Measurements from ENCODE around the gene MLF2. TPM values are rescaled to one million over a fixed set of nuclear protein-coding genes. Genes with fewer than 3 reads are reported as not detected.

The MLF2 gene
- total RNA-seq, 1 experiment from 2014 or later, result 244 TPM

GRCh38 chr12:6754411-6754810 is 1.5 kb upstream of the MLF2 start:
- Histone ChIP-seq H3K79me2 (ENCODE audit: insufficient read depth, low read length) (peaks cover 4% of the 10 kb centered on the region), H3K4ac (ENCODE audit: low read depth, low read length) (no peak overlapping the region), H3K23ac (ENCODE audit: insufficient read length, low read depth, low read length) (no peak overlapping the region), H3K27ac (ENCODE audit: insufficient read length, low read depth, low read length) (no peak overlapping the region), H3K23me2 (ENCODE audit: insufficient read length, low read depth, low read length, poor library complexity, severe bottlenecking) (peaks cover 3% of the 10 kb centered on the region), H3K4me1 (ENCODE audit: insufficient read depth, low read length) (peaks cover 6% of the 10 kb centered on the region; the same call in 1 of the 2 replicates), H2BK5ac (ENCODE audit: insufficient read length, low read length) (no peak overlapping the region), H2BK120ac (ENCODE audit: low read depth, low read length, poor library complexity, severe bottlenecking) (no peak overlapping the region), H3K9ac (ENCODE audit: extremely low read depth, insufficient read length, low read length) (no peak overlapping the region), H3T11ph (ENCODE audit: low read length) (no peak overlapping the region), H3K56ac (ENCODE audit: insufficient read length, low read depth, low read length) (no peak overlapping the region), H4K5ac (ENCODE audit: insufficient read length, low read depth, low read length) (no peak overlapping the region), H3K14ac (ENCODE audit: insufficient read depth, low read length) (no peak overlapping the region), H3K27me3 (ENCODE audit: insufficient read depth, low read length) (no peaks in the 10 kb centered on the region), H2BK12ac (ENCODE audit: insufficient read length, low read depth, low read length) (no peak overlapping the region), H3K18ac (ENCODE audit: insufficient read length, low read depth, low read length) (no peak overlapping the region), H4K20me1 (ENCODE audit: control insufficient read depth, insufficient read depth, insufficient read length) (no peaks in the 10 kb centered on the region), H2BK20ac (ENCODE audit: low read depth, low read length, poor library complexity, severe bottlenecking) (no peak overlapping the region), H4K8ac (replicated peaks; ENCODE audit: insufficient read length, low read depth, low read length) (no peak overlapping the region), H2AFZ (ENCODE audit: low read length) (no peak overlapping the region), H3K79me1 (ENCODE audit: insufficient read depth, low read depth, low read length, poor library complexity, severe bottlenecking) (peaks cover 8% of the 10 kb centered on the region), H4K91ac (ENCODE audit: insufficient read length, low read depth, low read length) (no peak overlapping the region), H2BK15ac (ENCODE audit: low read depth, low read length) (no peak overlapping the region), H2AK5ac (ENCODE audit: insufficient read length, low read length) (no peak overlapping the region), H3K9me3 (ENCODE audit: control insufficient read depth, low read depth, low read length) (no peaks in the 10 kb centered on the region), H3K4me2 (ENCODE audit: insufficient read depth, insufficient read length, low read length) (no peak overlapping the region)
- peak overlapping the region in 1 of 2 experiments; percentile 98; a peak in 2 of 5 replicates for H3K4me3 Mint-ChIP-seq
- no CpG with 5 or more reads among the region's 2 CpGs for WGBS (ENCODE audit: extremely low coverage, insufficient read length, low lambda C conversion rate)
- peaks cover 20 to 30% (median 29%) of the 10 kb centered on the region in 3 experiments; a peak in 6 of 7 replicates for H3K36me3 Mint-ChIP-seq (ENCODE audit: insufficient read depth in 1 of 3, low read depth in 3 of 3)
- H3K27me3 Mint-ChIP-seq (ENCODE audit: low read depth), result no peaks in the 10 kb centered on the region; the same call in 1 of the 2 replicates
- no peaks in the 10 kb centered on the region for H3K9me3 Mint-ChIP-seq
- DNase-seq, result no peak
- H3K27ac Mint-ChIP-seq, result peak overlapping the region in 2 of 3 experiments; percentile 52 to 90; a peak in 3 of 7 replicates
- H3K4me1 Mint-ChIP-seq, result peaks cover 30 to 39% of the 10 kb centered on the region in 2 experiments
- TF ChIP-seq CTCF (conservative IDR thresholded peaks at IDR 0.05), result no peak

All from H9 (cell line).